ENCODE data around the gene CIAPIN1. TPM values are rescaled to one million over a fixed set of nuclear protein-coding genes. Genes with fewer than 3 reads are reported as not detected.

The CIAPIN1 gene
- total RNA-seq, 1 donor from 2014 or later = 69.1 TPM

DNA sequence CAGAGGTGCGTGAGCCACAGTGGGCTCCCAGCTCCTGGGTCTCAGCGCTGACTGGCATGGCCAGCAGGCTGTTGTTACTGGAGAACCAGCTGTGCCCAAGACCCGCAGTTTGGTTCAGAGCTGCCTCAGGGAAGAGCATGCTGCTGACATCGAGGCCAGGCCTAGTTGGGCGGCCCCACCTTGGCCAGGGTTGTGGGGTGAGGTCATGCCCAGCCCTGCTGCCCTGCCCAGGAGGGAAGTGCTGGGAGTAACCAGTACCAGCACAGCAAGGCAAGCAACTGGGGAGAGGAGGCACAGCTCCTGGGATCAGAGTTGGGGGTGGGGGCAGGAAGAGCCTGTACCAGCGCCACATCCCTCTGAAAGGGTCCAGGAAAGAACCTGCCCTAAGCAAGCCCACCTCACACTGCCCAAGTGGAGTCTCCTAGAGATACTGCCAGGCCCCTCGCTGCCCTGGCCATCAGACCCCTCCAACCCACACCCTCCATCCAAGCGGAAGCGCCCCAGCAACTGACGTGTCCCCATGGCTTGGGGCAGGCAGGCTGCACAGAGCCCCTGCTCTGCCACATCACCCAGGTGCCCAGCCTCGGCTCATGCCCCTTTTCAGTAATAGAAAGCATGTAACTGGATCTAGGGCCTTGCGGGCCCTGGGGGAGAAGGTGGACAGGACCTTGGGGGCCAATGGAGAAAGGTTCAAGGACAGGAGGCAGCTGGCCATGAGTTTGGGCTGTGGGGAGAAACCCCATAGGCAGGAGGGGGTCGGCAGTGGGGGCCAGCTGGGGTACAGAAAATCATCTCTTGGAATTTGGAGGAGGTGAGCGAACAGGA, 38.1 kb upstream of the CIAPIN1 start:
- H3K4me3 ChIP-seq (ENCODE audit: low read depth, low read length) = peak overlapping the region; percentile 96
- TF ChIP-seq, protein P1, sequence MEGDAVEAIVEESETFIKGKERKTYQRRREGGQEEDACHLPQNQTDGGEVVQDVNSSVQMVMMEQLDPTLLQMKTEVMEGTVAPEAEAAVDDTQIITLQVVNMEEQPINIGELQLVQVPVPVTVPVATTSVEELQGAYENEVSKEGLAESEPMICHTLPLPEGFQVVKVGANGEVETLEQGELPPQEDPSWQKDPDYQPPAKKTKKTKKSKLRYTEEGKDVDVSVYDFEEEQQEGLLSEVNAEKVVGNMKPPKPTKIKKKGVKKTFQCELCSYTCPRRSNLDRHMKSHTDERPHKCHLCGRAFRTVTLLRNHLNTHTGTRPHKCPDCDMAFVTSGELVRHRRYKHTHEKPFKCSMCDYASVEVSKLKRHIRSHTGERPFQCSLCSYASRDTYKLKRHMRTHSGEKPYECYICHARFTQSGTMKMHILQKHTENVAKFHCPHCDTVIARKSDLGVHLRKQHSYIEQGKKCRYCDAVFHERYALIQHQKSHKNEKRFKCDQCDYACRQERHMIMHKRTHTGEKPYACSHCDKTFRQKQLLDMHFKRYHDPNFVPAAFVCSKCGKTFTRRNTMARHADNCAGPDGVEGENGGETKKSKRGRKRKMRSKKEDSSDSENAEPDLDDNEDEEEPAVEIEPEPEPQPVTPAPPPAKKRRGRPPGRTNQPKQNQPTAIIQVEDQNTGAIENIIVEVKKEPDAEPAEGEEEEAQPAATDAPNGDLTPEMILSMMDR (conservative IDR thresholded peaks at IDR 0.05; ENCODE audit: low read depth, low read length) = no peak
- DNase-seq (ENCODE audit: low read depth) = no peak

- DNase-seq (ENCODE audit: low read depth) = no peak
- TF ChIP-seq, protein P1 (conservative IDR thresholded peaks at IDR 0.05; ENCODE audit: low read depth, low read length) = no peak
- H3K4me3 ChIP-seq (ENCODE audit: low read depth, low read length) = no peak overlapping the region
Observed at GRCh38 chr16:57484515-57485005, 37.4 kb upstream of the CIAPIN1 start.

DNA sequence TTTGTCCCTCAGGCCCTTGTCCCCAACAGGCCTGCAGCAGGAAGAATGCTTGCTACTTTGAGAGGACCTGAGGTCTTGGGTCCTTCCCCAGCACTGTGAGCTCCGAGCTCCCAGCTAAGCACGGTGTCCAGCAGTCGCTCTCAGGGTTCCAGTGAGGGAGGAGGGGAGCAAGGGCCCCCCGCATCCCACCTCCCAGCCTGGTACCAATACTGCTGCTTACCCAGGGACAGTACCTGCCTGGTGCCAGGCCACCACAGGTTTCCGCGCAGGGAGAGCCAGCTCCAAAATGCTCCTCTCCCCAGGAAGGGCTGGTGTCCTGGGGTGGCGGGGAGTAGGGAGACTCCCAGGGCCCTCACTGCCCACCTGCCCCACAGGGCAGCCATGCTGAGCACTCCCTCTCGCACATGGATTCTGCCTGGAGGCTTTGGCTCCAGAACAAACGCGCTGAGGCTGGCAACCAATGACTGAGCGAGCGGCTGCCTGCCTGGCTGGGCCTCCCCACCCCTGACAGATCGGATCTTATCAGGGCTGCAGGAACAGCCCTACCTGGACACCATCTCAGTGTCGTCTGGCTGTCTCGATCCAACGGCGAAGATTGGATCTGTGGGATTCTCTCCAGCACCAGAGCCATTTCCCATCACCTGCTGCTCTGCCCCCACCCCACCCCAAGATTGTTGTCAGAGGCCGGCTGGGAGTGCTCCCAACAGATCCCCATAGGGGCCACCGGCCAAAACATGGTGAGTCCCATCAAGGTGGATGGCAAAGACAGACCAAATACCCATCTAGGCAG, 36.7 kb upstream of the CIAPIN1 start:
- TF ChIP-seq, protein P1 (conservative IDR thresholded peaks at IDR 0.05; ENCODE audit: low read depth, low read length) = no peak
- no peak for DNase-seq (ENCODE audit: low read depth)
- no peak overlapping the region for H3K4me3 ChIP-seq (ENCODE audit: low read depth, low read length)

GRCh38 chr16:57482845-57483545, 35.8 kb upstream of the CIAPIN1 start:
- TF ChIP-seq, protein P1 (conservative IDR thresholded peaks at IDR 0.05; ENCODE audit: low read depth, low read length) = no peak
- no peak overlapping the region for H3K4me3 ChIP-seq (ENCODE audit: low read depth, low read length)
- DNase-seq (ENCODE audit: low read depth) = no peak

DNA sequence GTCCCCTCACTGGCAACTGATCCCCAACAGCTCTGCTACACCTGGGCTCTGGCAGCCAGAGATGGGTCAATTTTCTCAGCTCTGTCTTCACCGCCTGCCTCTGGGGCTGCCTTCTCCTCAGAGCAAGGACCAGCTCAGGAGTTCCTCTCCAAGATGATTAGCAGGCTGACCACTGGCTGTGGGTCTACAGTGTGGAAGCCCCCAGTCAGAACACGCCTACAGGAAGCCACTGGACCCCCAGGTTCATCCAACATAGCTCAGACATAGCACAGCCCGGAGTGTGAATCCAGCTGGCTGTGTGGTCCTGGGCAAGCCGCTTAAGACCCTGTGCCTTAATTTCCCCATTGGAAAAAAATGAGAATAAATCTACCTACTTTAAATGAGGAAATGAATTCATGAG, 34.2 kb upstream of the CIAPIN1 start:
- TF ChIP-seq, protein P1 (conservative IDR thresholded peaks at IDR 0.05; ENCODE audit: low read depth, low read length) = no peak
- no peak overlapping the region for H3K4me3 ChIP-seq (ENCODE audit: low read depth, low read length)
- no peak for DNase-seq (ENCODE audit: low read depth)

DNA sequence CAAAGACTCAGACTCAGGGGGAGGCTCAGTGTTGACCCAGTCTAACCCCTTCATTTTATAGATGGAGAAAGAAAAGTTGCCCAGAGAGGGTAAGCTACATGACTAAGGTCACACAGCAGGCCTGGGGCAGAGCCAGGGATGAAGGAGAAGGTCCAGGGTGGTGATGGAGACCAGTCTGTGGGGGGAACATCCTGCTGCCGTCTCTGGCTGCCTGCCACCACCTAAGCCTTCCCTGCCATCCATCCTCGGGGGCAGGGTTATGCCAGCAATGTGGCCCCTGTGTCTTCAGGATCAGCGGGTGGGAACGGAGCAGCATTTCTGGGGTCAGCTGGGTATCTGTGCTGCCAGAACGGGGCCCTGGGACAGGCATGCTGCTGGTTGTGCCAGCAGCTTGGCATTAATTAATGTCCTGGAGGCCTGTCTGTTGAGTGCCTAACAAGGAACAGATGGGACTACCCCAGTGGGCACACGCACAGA, 33.6 kb upstream of the CIAPIN1 start:
- TF ChIP-seq, protein P1 (conservative IDR thresholded peaks at IDR 0.05; ENCODE audit: low read depth, low read length) = no peak
- no peak overlapping the region for H3K4me3 ChIP-seq (ENCODE audit: low read depth, low read length)
- DNase-seq (ENCODE audit: low read depth) = no peak
